IMR-90 (cell line): ENCODE data around the gene MALSU1. TPM values are rescaled to one million over a fixed set of nuclear protein-coding genes. Genes with fewer than 3 reads are reported as not detected.

Experiments
- ATAC-seq: fragments of 200-7000 bp; cut with Tn5 transposase; 2 replicates; pipeline ENCODE4 v1.9.1; 2020; ENCODE audit warnings: low read depth, mild to moderate bottlenecking, moderate library complexity
- BruUV-seq: library from RNA; stranded (reverse); fragments of 400-500 nt; replicated peaks from 2 replicates; lab custom pipeline; 2021; lab: Mats Ljungman, UMichigan
- CTCF ChIA-PET: fragments of 300-600 bp; formaldehyde crosslinking; extraction: SDS; loops from one replicate; lab custom pipeline; 2021; ENCODE audit warnings: antibody characterized with exemption; lab: Yijun Ruan, JAX
- POLR2A ChIA-PET: fragments of 300-600 bp; sonication (Branson Sonifier 250); formaldehyde crosslinking; loops from one replicate; lab custom pipeline; 2022; ENCODE audit warnings: antibody characterized with exemption; ENCODE audit not compliant: unreplicated experiment; lab: Charles Lee
- DNase-seq: peaks from one replicate; pipeline ENCODE4 v3.0.0; 2013
- H2AFZ ChIP-seq: replicated peaks from 2 replicates; pipeline ENCODE3; 2013; ENCODE audit warnings: low read length, mild to moderate bottlenecking; ENCODE audit not compliant: poor library complexity
- H2AK5ac ChIP-seq: 2 replicates; pipeline ENCODE4 v1.6.1; 2013; ENCODE audit warnings: low read depth, low read length, inconsistent platforms
- H2AK9ac ChIP-seq: replicated peaks from 2 replicates; pipeline ENCODE3; 2013; ENCODE audit warnings: mild to moderate bottlenecking, low read depth, low read length, moderate library complexity; ENCODE audit not compliant: poor library complexity
- H2BK120ac ChIP-seq: 2 replicates; pipeline ENCODE4 v1.6.1; 2013; ENCODE audit warnings: low read depth, low read length, inconsistent platforms
- H2BK15ac ChIP-seq: 3 replicates; pipeline ENCODE4 v1.6.1; 2013; ENCODE audit warnings: low read depth, low read length, inconsistent platforms
- H2BK20ac ChIP-seq: 2 replicates; pipeline ENCODE4 v1.6.1; 2013; ENCODE audit warnings: low read depth, mild to moderate bottlenecking, inconsistent platforms, low read length, moderate library complexity
- H2BK5ac ChIP-seq: 2 replicates; pipeline ENCODE4 v1.6.1; 2013; ENCODE audit warnings: mild to moderate bottlenecking, low read depth, low read length, inconsistent platforms; ENCODE audit not compliant: poor library complexity, severe bottlenecking
- H3K14ac ChIP-seq: replicated peaks from 2 replicates; pipeline ENCODE4 v1.6.1; 2013; ENCODE audit warnings: low read depth, low read length, inconsistent platforms
- H3K18ac ChIP-seq: 2 replicates; pipeline ENCODE4 v1.6.1; 2013; ENCODE audit warnings: low read depth, low read length, control low read depth
- H3K23ac ChIP-seq: 2 replicates; pipeline ENCODE4 v1.6.1; 2013; ENCODE audit warnings: low read depth, low read length, inconsistent platforms
- H3K27ac ChIP-seq: 2 replicates; pipeline ENCODE4 v1.5.1; 2013; ENCODE audit warnings: mild to moderate bottlenecking, control low read depth, low read length; ENCODE audit not compliant: insufficient read depth
- H3K27me3 ChIP-seq: 2 replicates; pipeline ENCODE4 v1.6.1; 2013; ENCODE audit warnings: low read length; ENCODE audit not compliant: control insufficient read depth, insufficient read depth
- H3K36me3 ChIP-seq: 2 replicates; pipeline ENCODE4 v1.6.1; 2013; ENCODE audit warnings: low read length, mixed read lengths; ENCODE audit not compliant: control insufficient read depth, insufficient read depth
- H3K4ac ChIP-seq: 2 replicates; pipeline ENCODE4 v1.6.1; 2013; ENCODE audit warnings: low read depth, low read length, inconsistent platforms
- H3K4me1 ChIP-seq: 2 replicates; pipeline ENCODE4 v1.6.1; 2013; ENCODE audit warnings: low read length, mixed read lengths; ENCODE audit not compliant: control insufficient read depth, insufficient read depth
- H3K4me2 ChIP-seq: 2 replicates; pipeline ENCODE4 v1.6.1; 2013; ENCODE audit warnings: low read depth, mild to moderate bottlenecking, control low read depth, low read length, moderate library complexity
- H3K4me3 ChIP-seq: 2 replicates; pipeline ENCODE4 v1.5.1; 2013; ENCODE audit warnings: low read depth, mild to moderate bottlenecking, control low read depth, low read length, moderate library complexity; ENCODE audit not compliant: insufficient read depth
- H3K56ac ChIP-seq: 2 replicates; pipeline ENCODE4 v1.6.1; 2013; ENCODE audit warnings: low read length, inconsistent platforms; ENCODE audit not compliant: insufficient read depth; ENCODE audit errors: extremely low read depth
- H3K79me1 ChIP-seq, 2 experiments: 2 replicates each; pipeline ENCODE4 v1.6.1; 2013; ENCODE audit warnings: low read length in 2 of 2, inconsistent platforms in 1 of 2, low read depth in 1 of 2
- H3K9ac ChIP-seq: 2 replicates; pipeline ENCODE4 v1.6.1; 2013; ENCODE audit warnings: low read depth, low read length, control low read depth
- H3K9me1 ChIP-seq: 2 replicates; pipeline ENCODE4 v1.6.1; 2013; ENCODE audit warnings: low read length, inconsistent platforms; ENCODE audit not compliant: insufficient read depth
- H3K9me3 ChIP-seq: 2 replicates; pipeline ENCODE4 v1.6.1; 2013; ENCODE audit warnings: low read length; ENCODE audit not compliant: control insufficient read depth, insufficient read depth
- H4K20me1 ChIP-seq: 2 replicates; pipeline ENCODE4 v1.6.1; 2013; ENCODE audit warnings: low read length, inconsistent platforms; ENCODE audit not compliant: insufficient read depth
- H4K5ac ChIP-seq: 2 replicates; pipeline ENCODE4 v1.6.1; 2013; ENCODE audit warnings: mild to moderate bottlenecking, low read depth, low read length, control low read depth
- H4K8ac ChIP-seq, 2 experiments: 2 replicates each; pipeline ENCODE4 v1.6.1; 2013; ENCODE audit warnings: low read depth in 2 of 2, low read length in 2 of 2, control low read depth in 1 of 2, inconsistent platforms in 1 of 2
- H4K91ac ChIP-seq: 2 replicates; pipeline ENCODE4 v1.6.1; 2013; ENCODE audit warnings: low read depth, low read length, inconsistent platforms; ENCODE audit not compliant: insufficient read depth
- CHD1 ChIP-seq: IDR thresholded peaks from 2 replicates; pipeline ENCODE4 v1.6.1; 2012; ENCODE audit warnings: low read depth, low read length, improper control_type of control experiment
- FOS ChIP-seq: fragments of 150-350 bp; IDR thresholded peaks from 2 replicates; pipeline ENCODE4 v1.6.1; 2016; ENCODE audit warnings: low read depth, low read length
- MAFK ChIP-seq: IDR thresholded peaks from 2 replicates; pipeline ENCODE4 v1.6.1; 2012; ENCODE audit warnings: low read depth, low read length, improper control_type of control experiment
- MXI1 ChIP-seq: IDR thresholded peaks from 2 replicates; pipeline ENCODE4 v1.6.1; 2012; ENCODE audit warnings: low read depth, mild to moderate bottlenecking, low read length, moderate library complexity, borderline replicate concordance
- NFE2L2 ChIP-seq: fragments of 150-350 bp; IDR thresholded peaks from 2 replicates; pipeline ENCODE4 v1.6.1; 2016; ENCODE audit warnings: low read depth, mild to moderate bottlenecking, low read length
- POLR2A ChIP-seq: IDR thresholded peaks from 2 replicates; pipeline ENCODE4 v1.6.1; 2012; ENCODE audit warnings: mild to moderate bottlenecking, low read depth, low read length
- RAD21 ChIP-seq: IDR thresholded peaks from 2 replicates; pipeline ENCODE4 v1.6.1; 2012; ENCODE audit warnings: low read length, improper control_type of control experiment
- RCOR1 ChIP-seq: IDR thresholded peaks from 2 replicates; pipeline ENCODE4 v1.6.1; 2012; ENCODE audit warnings: mild to moderate bottlenecking, low read length, improper control_type of control experiment; ENCODE audit not compliant: insufficient replicate concordance
- RFX5 ChIP-seq: IDR thresholded peaks from 2 replicates; pipeline ENCODE4 v1.8.0; 2012; ENCODE audit warnings: low read depth, mild to moderate bottlenecking, low read length, moderate library complexity
- SMC3 ChIP-seq: fragments of 150-350 bp; IDR thresholded peaks from 2 replicates; pipeline ENCODE4 v1.6.1; 2016; ENCODE audit warnings: low read depth, mild to moderate bottlenecking, antibody characterized with exemption, low read length, moderate library complexity
- WGBS, 2 experiments: methylation state at CpG; one replicate each; pipeline versions ENCODE4 v1.1.5 to v1.1.7; 2013; ENCODE audit warnings: missing lambda C conversion rate in 2 of 2; ENCODE audit not compliant: insufficient read length in 1 of 2; ENCODE audit errors: extremely low coverage in 2 of 2; 5-methylcytosine and 5-hydroxymethylcytosine counted together
- dilution Hi-C: fragments of 300-500 bp; cut with HindIII; formaldehyde crosslinking; loops from one replicate; pipeline ENCODE4 v1.14.3; 2018; ENCODE audit warnings: low sequenced_read_pairs; ENCODE audit not compliant: unreplicated experiment
- in situ Hi-C: fragments of 300-500 bp; cut with MboI; formaldehyde crosslinking; loops from 3 replicates; pipeline ENCODE4 v1.14.3; 2019; ENCODE audit warnings: low sequenced_read_pairs, inconsistent platforms, mixed read lengths
- intact Hi-C: fragments of 100-400 bp; cut with micrococcal nuclease; formaldehyde crosslinking; loops from 2 replicates; pipeline ENCODE4 v1.10.0; 2022
- polyA plus RNA-seq, 3 experiments: library from polyadenylated mRNA; depleted of rRNA; stranded (reverse); fragments of >200 nt; gene quantifications; 2 replicates each; pipeline ENCODE4 v1.2.3, GENCODE V29; 2012; ENCODE audit warnings: low replicate concordance in 1 of 3
- total RNA-seq: library from RNA; depleted of rRNA; stranded (reverse); fragments of >200 nt; gene quantifications from 2 replicates; pipeline ENCODE4 v1.2.3, GENCODE V29; 2012
- TF ChIP-seq, protein P1 (sequence below): fragments of 150-350 bp; IDR thresholded peaks from 2 replicates; pipeline ENCODE4 v1.6.1; 2016; ENCODE audit warnings: low read depth, mild to moderate bottlenecking, low read length, moderate library complexity, borderline replicate concordance
- TF ChIP-seq, protein P2 (sequence below): fragments of 150-350 bp; IDR thresholded peaks from 2 replicates; pipeline ENCODE4 v1.6.1; 2017; ENCODE audit warnings: mild to moderate bottlenecking, antibody characterized with exemption, low read length, low read depth

The MALSU1 gene
- total and polyA plus RNA-seq, 2 of the 4 experiments (the other 2 are of a cell fraction): 30.5 to 36.0 TPM

DNA sequence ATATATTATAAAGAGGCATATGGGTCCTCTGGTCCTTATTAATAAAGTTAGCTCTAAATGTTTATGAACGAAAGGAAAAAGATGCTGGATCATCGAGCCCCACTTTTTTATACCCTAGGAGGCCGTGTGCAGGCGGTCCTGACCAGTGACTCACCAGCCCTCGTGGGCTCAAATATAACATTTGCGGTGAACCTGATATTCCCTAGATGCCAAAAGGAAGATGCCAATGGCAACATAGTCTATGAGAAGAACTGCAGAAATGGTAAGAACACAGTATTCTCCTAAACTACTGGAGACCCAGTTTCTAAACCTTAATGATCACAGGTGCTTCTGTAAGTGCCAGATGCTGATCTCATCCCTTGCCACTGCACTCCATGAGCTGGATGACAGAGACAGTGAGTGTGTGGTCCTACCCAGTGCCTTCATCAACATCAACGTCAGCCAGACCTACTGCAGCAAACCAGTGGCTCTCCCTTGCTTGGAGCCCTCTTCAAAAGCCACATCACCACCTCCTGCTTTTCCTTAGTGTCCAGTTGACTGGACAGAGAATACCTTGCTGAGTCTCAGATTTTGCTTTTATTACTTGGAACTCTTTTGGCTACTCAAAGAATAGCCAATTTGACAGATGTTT lies 45.0 kb upstream of the MALSU1 start (continued):
- TF ChIP-seq, protein P1, sequence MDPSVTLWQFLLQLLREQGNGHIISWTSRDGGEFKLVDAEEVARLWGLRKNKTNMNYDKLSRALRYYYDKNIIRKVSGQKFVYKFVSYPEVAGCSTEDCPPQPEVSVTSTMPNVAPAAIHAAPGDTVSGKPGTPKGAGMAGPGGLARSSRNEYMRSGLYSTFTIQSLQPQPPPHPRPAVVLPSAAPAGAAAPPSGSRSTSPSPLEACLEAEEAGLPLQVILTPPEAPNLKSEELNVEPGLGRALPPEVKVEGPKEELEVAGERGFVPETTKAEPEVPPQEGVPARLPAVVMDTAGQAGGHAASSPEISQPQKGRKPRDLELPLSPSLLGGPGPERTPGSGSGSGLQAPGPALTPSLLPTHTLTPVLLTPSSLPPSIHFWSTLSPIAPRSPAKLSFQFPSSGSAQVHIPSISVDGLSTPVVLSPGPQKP: no peak
- TF ChIP-seq RAD21: no peak
- TF ChIP-seq MXI1: no peak
- TF ChIP-seq MAFK: no peak
- TF ChIP-seq FOS: no peak
- no peak for TF ChIP-seq NFE2L2

DNA sequence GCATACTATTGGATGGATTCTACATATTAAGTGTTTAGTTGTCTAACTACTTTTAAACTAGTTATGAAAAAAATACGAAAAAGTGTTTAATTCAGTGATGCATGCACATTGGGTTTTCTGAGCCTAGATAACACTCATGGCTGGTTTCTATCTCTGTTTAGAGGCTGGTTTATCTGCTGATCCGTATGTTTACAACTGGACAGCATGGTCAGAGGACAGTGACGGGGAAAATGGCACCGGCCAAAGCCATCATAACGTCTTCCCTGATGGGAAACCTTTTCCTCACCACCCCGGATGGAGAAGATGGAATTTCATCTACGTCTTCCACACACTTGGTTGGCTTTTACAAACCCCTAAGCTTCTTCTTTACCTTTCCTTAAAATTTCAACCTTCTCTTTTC lies 42.4 kb upstream of the MALSU1 start:
- Histone ChIP-seq H3K4me3 (no peak overlapping the region), H4K8ac (no peak overlapping the region), H3K23ac (no peak overlapping the region), H3K4ac (no peak overlapping the region), H2BK15ac (no peak overlapping the region), H4K5ac (no peak overlapping the region), H4K91ac (no peak overlapping the region), H2AK5ac (no peak overlapping the region), H3K36me3 (no peaks in the 10 kb centered on the region), H2BK120ac (no peak overlapping the region), H3K9ac (no peak overlapping the region), H3K27me3 (peaks cover 28% of the 10 kb centered on the region), H3K9me3 (peaks cover 1% of the 10 kb centered on the region), H2AFZ (no peak overlapping the region), H4K20me1 (no peaks in the 10 kb centered on the region), H3K18ac (no peak overlapping the region), H3K27ac (no peak overlapping the region), H2BK20ac (no peak overlapping the region), H3K4me2 (no peak overlapping the region), H3K14ac (no peak overlapping the region), H3K9me1 (no peaks in the 10 kb centered on the region), H2AK9ac (no peak overlapping the region), H3K4me1 (no peaks in the 10 kb centered on the region), H3K79me1 (no peaks in the 10 kb centered on the region), H2BK5ac (no peak overlapping the region), H3K56ac (no peak overlapping the region)
- dilution Hi-C loops: no loop called here
- no CpG with 5 or more reads among the region's 7 CpGs for WGBS, 2 experiments
- ATAC-seq (no peak), DNase-seq (no peak)
- intact Hi-C loops: no loop called here
- in situ Hi-C loops: no loop called here
- POLR2A ChIA-PET: no interaction called here
- BruUV-seq: no TSS peak
- CTCF ChIA-PET: interaction anchor here (0.6 to 1.1 kb wide), 2 partner anchors 13 to 71 kb away, joined by 3 to 4 read pairs; no protein-coding TSS in a partner anchor
- TF ChIP-seq RAD21 (no peak), MXI1 (no peak), RFX5 (no peak), SMC3 (no peak), POLR2A (no peak), CHD1 (no peak), RCOR1 (no peak)
- TF ChIP-seq, protein P2, sequence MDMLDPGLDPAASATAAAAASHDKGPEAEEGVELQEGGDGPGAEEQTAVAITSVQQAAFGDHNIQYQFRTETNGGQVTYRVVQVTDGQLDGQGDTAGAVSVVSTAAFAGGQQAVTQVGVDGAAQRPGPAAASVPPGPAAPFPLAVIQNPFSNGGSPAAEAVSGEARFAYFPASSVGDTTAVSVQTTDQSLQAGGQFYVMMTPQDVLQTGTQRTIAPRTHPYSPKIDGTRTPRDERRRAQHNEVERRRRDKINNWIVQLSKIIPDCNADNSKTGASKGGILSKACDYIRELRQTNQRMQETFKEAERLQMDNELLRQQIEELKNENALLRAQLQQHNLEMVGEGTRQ: no peak
